GM19324 (cell line): ENCODE results near the gene SMIM7.
"Not testable (repeated sequence)": the region's sequence is repeated elsewhere in the genome, so short reads cannot be mapped to it uniquely, and the experiment has no call there.

Source experiments
- ATAC-seq: cut with Tn5 transposase; IDR thresholded peaks from one replicate; pipeline ENCODE4 v1.9.1; 2021; ENCODE audit warnings: mild to moderate bottlenecking, moderate library complexity; ENCODE audit not compliant: unreplicated experiment, low FRiP score

SMIM7 gene

DNA sequence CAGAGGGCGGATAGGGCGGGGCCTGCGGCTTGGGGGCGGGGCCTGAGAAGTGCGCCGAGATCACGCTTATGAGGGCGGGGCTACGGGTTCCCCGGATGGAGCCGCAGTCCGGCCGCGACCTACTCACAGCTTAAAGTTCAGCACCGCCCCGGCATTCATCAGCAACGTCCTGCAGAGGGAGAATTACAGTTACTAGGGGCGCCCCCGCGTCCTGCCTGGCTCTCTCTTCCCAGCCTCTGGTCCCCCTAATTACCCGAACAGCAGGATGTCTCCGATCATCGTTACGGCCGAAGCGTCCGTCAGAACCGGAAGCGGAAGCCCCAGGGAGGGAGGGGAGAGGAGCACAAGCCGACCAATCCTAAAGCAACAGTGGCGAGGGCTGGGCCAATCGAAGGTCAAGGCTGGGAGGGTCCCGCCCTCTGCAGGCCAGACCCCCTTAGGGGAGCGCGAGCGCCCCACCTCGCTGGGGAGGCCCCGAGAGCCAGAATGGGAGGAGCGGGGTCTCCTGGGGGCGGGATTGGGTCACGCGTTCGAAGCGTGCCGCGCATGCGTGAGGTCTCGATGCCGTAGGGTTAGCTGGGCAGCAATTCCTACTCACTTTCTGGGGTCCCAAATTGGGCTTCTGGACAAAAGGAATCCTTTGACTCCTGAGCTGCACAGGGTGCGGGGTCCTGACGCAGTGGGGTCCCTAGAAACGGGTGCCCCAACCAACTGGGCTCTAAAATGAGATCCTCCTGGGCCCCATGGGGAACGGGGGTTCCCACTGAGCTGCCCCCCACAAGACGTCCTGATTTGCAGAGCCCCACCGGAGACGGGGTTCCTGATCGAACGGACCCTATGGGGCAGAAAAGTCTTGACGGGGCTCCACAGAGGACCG, at the start of gene SMIM7:
SMIM7 (minus strand) TSS at position 313 of the 877 bp plus-strand sequence; CDS start at position 279, 34 bp downstream.
- peak; percentile 90 for ATAC-seq

DNA sequence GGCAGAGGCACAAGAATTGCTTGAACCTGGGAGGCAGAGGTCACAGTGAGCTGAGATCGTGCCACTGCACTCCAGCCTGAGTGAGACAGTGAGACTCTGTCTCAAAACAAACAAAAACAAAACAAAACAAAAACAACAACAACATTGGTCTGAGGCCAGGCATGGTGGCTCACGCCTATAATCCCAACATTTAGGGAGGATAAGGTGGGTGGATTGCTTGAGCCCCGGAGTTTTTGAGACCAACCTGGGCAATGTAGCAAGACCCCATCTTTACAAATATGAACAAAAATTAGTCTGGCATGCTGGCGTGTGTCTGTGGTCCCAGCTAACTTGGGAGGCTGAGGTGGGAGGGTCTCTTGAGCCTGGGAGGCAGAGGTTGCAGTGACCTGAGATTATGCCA, 43.7 kb upstream of the SMIM7 start:
- no peak for ATAC-seq

DNA sequence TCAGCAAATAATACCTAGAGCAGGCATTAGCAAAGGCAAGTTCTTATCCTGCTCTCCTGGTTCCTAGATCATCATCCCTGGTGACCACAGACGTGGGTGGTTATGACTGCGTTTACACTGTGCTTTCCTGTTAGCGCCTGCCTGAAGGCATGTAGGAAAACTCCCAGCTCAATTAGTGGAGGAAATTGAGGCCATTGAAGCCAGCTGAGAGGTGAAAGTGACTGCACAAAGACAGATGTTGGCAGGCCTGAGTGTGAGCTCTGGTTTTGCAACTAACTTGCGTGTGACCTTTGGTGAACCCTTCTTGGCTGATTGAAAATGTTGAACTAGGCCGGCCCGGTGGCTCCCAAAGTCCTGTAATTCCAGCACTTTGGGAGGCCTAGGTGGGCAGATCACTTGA, 42.2 kb upstream of the SMIM7 start:
- ATAC-seq, result no peak

DNA sequence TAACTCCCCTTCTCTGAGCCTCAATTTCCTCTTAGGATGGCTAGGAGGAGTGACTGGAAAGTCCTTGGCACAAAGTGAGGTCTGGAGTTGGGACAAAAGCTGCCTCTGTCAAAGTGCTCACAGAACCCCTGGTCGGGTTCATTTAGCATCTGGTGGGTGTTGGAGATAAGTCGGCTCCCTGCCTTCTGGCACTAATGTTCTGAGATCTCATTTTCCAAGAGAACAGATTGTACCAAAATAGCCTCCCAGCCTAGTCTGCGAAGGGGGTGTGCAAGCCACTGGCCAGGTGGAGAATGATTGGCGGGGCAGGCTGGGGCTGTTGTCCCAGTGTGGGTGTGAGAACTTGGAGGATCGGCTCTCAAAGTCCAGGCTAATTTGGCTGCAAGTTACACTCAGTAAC, 39.0 kb upstream of the SMIM7 start:
- ATAC-seq, result no peak

DNA sequence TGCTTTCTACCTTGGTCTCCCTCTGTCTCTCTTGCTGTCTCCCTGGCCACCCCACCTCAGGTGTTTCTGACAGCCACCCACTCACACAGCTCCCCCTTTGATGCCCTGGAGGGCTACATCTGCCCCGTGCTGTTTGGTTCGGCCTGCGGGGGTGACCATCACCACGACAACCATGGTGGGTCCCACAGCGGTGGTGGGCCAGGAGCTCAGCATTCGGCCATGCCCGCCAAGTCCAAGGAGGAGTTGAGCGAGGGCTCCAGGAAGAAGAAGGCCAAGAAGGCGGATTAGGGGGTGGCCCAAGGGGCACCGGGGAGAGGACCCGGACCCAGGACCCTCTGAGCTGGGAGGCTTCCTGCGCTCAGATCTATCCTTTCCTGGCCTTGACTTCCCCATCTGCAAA, 28.1 kb upstream of the SMIM7 start:
- ATAC-seq, result no peak

DNA sequence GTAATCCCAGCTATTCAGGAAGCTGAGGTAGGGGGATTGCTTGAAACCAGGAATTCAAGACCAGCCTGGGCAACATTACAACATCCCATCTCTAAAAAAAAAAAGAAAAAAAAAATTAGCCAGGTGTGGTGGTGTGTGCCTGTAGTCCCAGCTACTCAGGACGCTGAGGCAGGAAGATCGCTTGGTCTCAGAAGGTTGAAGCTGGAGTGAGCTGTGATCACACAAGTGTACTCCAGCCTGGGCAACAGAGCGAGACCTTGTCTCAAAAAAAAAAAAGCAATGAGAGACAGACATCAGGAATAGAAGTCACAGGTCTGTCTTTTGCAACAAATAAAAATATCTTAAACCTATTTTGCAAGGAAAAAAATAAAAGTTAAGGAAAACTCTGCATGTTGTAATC, 24.3 kb upstream of the SMIM7 start:
- ATAC-seq, result no peak

DNA sequence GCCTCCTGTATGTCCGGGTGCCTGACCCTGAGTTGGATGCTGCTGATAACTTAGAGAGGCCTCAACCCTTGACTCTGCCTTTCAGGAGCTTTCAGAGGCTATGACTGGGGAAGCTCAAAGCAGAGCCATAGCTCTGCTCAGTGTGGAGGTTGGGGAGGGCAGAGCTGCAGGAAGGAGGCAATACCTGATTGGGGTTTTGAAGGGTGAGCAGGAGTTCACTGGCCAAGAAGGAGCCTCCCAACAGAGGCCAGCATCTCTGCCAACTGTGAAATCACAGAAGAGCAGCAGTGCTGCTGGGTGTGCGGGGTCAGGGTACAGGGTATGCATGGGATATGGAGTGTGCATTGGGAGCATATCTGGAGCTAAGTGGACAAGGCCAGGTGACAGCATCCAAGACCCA, 22.6 kb upstream of the SMIM7 start:
- ATAC-seq, result no peak

DNA sequence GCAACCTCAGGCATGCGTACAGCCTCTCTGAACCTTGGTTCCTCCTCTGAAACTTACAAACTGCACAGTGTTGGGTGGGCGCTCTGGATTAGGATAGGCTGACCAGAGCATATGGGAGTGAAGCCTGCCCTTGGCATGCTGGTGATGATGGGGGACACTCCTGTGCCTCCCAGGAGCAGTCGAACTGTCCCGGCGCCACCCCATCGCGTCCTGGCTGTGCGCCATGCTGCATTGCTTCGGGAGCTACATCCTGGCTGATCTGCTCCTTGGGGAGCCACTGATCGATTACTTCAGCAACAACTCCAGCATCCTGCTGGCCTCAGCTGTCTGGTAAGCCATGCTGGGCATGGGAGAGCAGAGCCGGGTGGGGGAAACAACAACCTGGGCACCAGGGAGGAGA, 19.9 kb upstream of the SMIM7 start:
- no peak for ATAC-seq

DNA sequence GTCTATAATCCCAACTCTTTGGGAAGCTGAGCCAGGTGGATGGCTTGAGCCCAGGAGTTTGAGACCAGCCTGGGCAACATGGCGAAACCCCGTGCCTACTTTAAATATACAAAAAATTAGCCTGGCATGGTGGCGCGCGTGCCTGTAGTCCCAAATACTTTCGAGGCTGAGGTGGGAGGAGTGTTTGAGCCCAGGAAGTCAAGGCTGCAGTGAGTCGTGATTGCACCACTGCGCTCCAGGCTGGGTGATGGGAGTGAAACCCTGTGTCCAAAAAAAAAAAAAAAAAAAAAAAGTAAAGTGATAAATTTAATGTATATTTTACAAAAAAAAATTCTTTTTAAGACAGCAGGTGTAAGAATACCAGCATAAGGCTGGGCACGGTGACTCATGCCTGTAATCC, 18.6 kb upstream of the SMIM7 start:
- ATAC-seq, result no peak

DNA sequence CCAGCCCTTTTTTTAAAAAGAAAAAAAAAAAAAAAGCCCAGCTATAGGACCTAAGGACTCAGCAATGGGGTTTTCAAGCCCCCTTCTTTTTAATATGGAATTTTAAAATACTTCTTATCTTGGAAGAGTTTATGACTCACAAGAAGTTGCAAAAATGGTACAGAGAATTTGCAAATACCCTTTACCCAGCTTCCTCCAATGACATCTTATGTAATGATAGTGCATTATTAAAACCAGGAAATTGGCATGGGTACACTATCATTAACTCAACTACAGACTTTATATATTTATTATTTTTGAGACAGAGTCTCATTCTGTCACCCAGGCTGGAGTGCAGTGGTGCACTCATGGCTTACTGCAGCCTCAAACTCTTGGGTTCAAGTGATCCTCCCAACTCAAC, 17.1 kb upstream of the SMIM7 start:
- no peak for ATAC-seq

DNA sequence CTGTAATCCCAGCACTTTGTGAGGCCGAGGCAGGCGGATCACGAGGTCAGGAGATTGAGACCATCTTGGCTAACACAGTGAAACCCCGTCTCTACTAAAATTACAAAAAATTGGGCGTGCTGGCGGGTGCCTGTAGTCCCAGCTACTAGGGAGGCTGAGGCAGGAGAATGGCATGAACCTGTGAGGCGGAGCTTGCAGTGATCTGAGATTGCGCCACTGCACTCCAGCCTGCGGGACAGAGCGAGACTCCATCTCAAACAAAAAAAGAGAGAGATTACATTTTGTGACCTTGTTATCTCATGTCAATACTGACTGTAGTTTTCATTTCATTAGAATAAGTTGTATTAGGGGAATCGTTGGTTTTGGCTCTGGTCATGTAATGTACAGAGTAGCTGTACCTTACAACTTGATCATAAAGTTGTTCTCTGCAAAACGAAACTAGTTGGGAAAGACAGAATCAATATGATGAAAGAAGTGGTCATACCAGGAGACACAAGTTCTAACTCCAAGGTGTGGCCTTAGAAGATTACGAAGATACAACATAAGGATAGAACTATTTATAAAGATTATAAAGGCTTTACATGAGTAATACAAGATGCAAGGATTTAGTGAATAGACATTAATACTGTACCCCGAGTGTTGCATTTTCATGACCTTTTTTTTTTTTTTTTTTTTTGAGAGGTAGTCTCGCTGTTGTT, 16.3 kb upstream of the SMIM7 start:
- no peak for ATAC-seq

DNA sequence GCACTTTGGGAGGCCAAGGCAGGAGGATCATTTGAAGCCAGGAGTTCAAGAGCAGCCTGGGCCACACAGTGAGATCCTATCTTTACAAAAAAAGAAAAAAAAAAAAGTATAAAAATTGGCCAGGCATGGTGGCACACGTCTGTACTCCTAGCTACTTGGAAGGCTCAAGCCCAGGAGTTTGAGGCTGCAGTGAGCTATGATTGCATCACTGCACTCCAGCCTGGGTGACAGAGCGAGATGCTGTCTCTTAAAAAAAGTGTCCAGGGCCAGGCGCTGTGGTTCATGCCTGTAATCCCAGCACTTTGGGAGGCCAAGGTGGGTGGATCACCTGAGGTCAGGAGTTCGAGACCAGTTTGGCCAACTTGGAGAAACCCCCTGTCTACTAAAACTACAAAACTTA, 13.9 kb upstream of the SMIM7 start:
- ATAC-seq, result not testable (repeated sequence)

DNA sequence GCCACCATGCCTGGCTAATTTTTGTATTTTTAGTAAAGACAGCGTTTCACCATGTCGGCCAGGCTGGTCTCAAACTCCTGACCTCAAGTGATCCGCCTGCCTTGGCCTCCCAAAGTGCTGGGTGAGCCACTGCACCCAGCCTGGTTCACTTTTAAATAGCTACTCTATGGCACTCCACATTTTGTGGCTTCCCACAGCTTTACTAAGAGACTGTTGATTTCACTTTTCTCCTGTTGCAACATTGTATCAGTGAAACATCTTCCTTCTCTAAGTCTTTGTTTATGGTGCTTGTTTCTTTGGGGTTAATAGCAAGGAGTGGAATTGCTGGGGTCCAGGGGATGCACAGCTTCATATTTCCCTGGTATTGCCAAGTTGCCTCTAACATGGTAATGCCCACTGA, 13.3 kb upstream of the SMIM7 start:
- ATAC-seq, result no peak

DNA sequence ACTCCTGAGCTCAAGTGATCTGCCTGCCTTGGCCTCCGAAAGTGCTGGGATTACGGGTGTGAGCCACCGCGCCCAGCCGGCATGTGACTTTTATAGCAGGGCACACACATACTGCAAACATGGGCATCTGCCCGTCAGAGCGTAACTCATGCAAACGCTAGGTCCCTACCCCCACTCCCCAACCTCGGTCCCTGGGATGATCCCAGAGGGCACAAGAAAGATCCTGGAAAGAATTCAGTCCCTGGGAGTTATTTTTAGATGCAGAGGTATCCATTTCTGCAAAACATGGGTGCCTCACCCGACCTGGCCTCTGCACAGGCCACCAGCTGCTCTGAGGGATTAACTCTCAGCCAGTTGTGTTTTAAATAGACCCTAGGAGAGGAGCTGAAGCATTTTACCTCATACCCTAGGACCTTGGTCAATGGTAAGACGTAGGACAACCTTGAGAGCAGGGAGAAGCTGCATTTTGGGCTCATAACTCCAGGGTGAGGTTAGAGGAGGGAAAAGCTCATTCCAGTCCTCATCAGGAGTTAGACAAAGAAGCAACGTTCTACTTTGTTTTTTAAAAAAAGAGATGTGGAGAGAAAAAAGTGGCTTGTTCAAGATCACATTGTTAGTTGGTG, 11.8 kb upstream of the SMIM7 start:
- no peak for ATAC-seq

DNA sequence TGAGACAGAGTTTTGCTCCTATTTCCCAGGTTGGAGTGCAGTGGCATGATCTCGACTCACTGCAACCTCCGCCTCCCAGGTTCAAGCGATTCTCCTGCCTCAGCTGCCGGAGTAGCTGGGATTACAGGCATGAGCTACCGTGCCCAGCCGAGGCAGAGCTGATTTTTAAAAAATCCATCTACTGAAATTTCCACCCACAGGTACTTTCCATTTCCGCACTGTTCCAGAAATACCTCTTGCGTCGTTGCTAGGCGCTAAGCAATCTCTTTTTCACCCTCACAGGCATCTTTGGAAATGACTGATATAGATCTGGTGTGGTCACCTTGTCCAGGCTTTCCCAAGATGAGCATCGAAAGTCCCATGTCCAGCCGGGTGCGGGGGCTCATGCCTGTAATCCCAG, 10.3 kb upstream of the SMIM7 start:
- ATAC-seq, result no peak

DNA sequence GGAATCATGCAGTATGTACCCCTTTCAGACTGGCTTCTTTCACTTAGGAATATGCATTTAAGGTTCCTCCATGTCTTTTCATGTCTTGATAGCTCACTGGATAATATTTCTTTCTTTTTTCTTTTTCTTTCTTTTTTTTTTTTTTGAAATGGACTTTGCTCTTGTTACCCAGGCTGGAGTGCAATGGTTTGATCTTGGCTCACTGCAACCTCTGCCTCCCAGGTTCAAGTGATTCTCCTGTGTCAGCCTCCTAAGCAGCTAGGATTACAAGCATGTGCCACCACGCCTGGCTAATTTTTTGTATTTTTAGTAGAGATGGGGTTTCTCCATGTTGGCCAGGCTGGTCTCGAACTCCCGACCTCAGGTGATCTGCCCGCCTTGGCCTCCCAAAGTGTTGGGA, 8.8 kb upstream of the SMIM7 start:
- not testable (repeated sequence) for ATAC-seq

DNA sequence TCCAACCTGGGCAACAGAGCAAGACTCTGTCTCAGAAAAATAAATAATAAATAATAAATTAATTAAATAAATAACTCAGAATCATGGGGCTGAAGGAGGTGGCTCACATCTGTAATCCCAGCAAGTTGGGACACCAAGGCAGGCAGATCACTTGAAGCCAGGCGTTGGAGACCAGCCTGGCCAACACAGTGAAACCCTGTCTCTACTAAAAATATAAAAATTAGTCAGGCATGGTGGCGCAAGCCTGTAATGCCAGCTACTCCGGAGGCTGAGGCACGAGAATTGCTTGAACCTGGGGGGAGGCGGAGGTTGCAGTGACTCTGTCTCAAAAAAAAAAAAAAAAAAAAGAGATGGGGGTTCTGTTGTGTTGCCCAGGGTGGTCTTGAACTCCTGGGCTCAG, 8.2 kb upstream of the SMIM7 start:
- ATAC-seq, result no peak

DNA sequence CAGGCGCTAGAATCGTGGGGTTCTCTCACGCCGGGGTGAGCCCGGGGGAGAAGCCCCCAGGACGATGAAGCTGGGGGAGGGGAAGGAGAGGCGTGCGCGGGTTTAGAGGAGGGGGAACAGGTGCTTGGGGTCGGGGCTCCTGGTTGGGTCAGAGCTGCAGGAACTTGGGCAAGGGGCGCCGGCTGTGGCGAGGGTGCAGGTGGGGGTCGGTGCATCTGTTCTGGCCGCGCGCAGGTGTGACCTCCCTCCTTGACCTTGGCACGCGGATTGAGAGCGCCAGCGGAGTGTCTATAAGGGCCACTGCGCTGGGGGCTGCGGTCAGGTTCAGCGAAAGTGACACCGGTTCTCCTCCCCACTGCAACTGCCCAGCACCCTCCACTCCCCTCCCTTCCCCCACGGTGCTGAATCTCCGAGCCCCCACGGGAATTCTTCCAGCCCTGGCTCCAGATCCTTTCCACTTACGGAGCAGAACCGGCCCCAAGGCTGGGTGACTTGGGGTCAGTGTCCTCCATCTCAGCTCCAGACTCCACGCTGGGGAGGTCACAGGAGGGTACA, 1.6 kb upstream of the SMIM7 start:
- no peak for ATAC-seq

DNA sequence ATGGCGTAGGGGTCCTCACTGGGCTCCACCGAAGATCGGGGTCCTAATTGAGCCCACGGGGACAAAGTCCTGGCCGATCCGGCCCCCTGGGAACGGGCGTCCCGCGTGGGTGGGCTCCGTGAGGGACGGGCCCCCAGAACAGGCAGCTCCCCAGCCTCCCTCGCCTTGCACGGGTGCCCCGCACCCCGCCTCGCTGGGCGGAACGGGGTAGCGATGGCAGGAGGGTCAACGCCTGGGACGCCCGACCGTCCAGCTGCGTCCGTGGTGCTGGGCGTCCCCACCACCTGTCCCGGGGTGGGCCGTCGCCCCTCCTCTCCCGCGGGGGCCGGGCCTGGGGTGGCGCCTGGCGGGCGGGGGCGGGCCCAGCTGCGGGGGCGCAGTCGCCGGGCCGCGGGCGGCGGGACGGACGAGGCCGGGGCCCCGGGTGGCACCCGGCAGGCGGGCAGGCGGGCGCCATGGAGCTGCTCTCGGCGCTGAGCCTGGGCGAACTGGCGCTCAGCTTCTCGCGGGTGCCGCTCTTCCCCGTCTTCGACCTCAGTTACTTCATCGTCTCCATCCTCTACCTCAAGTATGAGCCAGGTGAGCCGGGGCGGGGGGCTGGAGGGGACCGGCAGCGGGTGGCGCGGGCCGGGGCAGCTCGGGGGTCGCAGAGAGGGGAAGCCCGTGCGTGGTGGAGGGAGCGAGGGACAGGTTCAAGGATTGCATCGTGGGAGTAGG, 977 bp upstream of the SMIM7 start, which contains the start of gene TMEM38A:
TMEM38A (plus strand) TSS at position 377 of the 717 bp plus-strand sequence; CDS start at position 456, 79 bp downstream.
- ATAC-seq, result peak; percentile 15

DNA sequence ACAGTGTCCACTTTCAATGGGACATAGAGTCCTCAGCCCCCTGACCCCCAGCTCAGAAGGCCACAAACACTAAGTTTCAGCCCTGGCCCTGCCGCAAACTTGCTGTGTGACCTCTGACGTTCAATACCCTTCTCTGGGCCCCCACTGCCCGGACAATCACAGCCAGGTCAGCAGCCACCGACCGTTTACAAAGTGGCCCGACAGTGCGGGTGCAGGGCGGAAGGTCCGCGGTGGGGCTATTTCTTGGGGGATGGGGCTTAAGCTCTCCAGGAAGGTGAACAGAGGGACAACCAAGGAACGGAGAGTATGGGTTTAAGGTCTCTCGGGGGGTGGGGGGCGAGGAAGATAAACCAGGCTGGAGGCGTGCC, 496 bp downstream of the SMIM7 start:
- ATAC-seq, result no peak
